HEK293 (cell line): Measurements from ENCODE around the gene WIPF3.
A peak's percentile ranks its signal among the peaks of the same experiment; 100 is the strongest.

Experiments
- HOXD13 ChIP-seq: sonication (generic); formaldehyde crosslinking; IDR thresholded peaks from 2 replicates; pipeline ENCODE4 v1.8.0; 2022; ENCODE audit warnings: missing genetic modification reagents, borderline replicate concordance
- KLF1 ChIP-seq: fragments of 450-650 bp; formaldehyde crosslinking; IDR thresholded peaks from 2 replicates; pipeline ENCODE4 v1.5.1; 2016; ENCODE audit warnings: missing biosample characterization, missing genetic modification characterization
- MEIS1 ChIP-seq: sonication (generic); formaldehyde crosslinking; IDR thresholded peaks from 2 replicates; pipeline ENCODE4 v1.8.1; 2022; ENCODE audit warnings: missing genetic modification reagents, mild to moderate bottlenecking, borderline replicate concordance
- REPIN1 ChIP-seq: fragments of 450-650 bp; formaldehyde crosslinking; IDR thresholded peaks from 2 replicates; pipeline ENCODE4 v1.5.1; 2017; ENCODE audit warnings: missing biosample characterization, missing genetic modification characterization, low read depth
- TRIM28 ChIP-seq: IDR thresholded peaks from 2 replicates; pipeline ENCODE4 v1.6.1; 2011; ENCODE audit warnings: low read length, control low read depth, borderline replicate concordance
- ZBTB1 ChIP-seq: fragments of 450-650 bp; formaldehyde crosslinking; IDR thresholded peaks from 2 replicates; pipeline ENCODE4 v1.5.1; 2016; ENCODE audit warnings: missing biosample characterization, missing genetic modification characterization
- ZBTB21 ChIP-seq: fragments of 450-650 bp; formaldehyde crosslinking; IDR thresholded peaks from 2 replicates; pipeline ENCODE4 v1.5.1; 2017; ENCODE audit warnings: missing biosample characterization, missing genetic modification characterization
- ZNF121 ChIP-seq: fragments of 450-650 bp; formaldehyde crosslinking; IDR thresholded peaks from 2 replicates; pipeline ENCODE4 v1.5.1; 2016; ENCODE audit warnings: missing biosample characterization, missing genetic modification characterization
- ZNF132 ChIP-seq: fragments of 450-650 bp; formaldehyde crosslinking; IDR thresholded peaks from 2 replicates; pipeline ENCODE4 v1.5.1; 2017; ENCODE audit warnings: missing biosample characterization, missing genetic modification characterization, borderline replicate concordance
- ZNF221 ChIP-seq: fragments of 450-650 bp; formaldehyde crosslinking; IDR thresholded peaks from 2 replicates; pipeline ENCODE4 v1.5.1; 2017; ENCODE audit warnings: missing biosample characterization, missing genetic modification characterization, borderline replicate concordance
- ZNF341 ChIP-seq: fragments of 450-650 bp; formaldehyde crosslinking; IDR thresholded peaks from 2 replicates; pipeline ENCODE4; 2016; ENCODE audit warnings: low read depth, missing biosample characterization, missing genetic modification characterization
- ZNF391 ChIP-seq: fragments of 450-650 bp; formaldehyde crosslinking; IDR thresholded peaks from 2 replicates; pipeline ENCODE4 v1.5.1; 2016; ENCODE audit warnings: low read depth, missing biosample characterization, missing genetic modification characterization, borderline replicate concordance
- ZNF416 ChIP-seq: fragments of 450-650 bp; formaldehyde crosslinking; IDR thresholded peaks from 2 replicates; pipeline ENCODE4 v1.5.1; 2016; ENCODE audit warnings: missing biosample characterization, missing genetic modification characterization
- ZNF501 ChIP-seq: fragments of 450-650 bp; formaldehyde crosslinking; IDR thresholded peaks from 2 replicates; pipeline ENCODE4 v1.5.1; 2016; ENCODE audit warnings: missing biosample characterization, missing genetic modification characterization
- ZNF510 ChIP-seq: fragments of 450-650 bp; formaldehyde crosslinking; IDR thresholded peaks from 2 replicates; pipeline ENCODE4 v1.5.1; 2018; ENCODE audit warnings: mild to moderate bottlenecking, missing genetic modification characterization, missing biosample characterization; ENCODE audit not compliant: insufficient replicate concordance
- ZNF521 ChIP-seq: fragments of 450-650 bp; formaldehyde crosslinking; IDR thresholded peaks from 2 replicates; pipeline ENCODE4 v1.5.1; 2017; ENCODE audit warnings: missing biosample characterization, mild to moderate bottlenecking, missing genetic modification characterization
- ZNF555 ChIP-seq: fragments of 450-650 bp; formaldehyde crosslinking; conservative IDR thresholded peaks from 2 replicates; pipeline ENCODE4 v1.5.1; 2017; ENCODE audit warnings: missing biosample characterization, mild to moderate bottlenecking, missing genetic modification characterization, inconsistent platforms
- ZNF596 ChIP-seq: fragments of 450-650 bp; IDR thresholded peaks from 2 replicates; pipeline ENCODE4 v1.5.0; 2018; ENCODE audit warnings: missing biosample characterization, mild to moderate bottlenecking, missing genetic modification characterization, moderate library complexity
- ZNF610 ChIP-seq: fragments of 450-650 bp; formaldehyde crosslinking; IDR thresholded peaks from 2 replicates; pipeline ENCODE4 v1.5.1; 2016; ENCODE audit warnings: missing biosample characterization, missing genetic modification characterization, borderline replicate concordance
- ZNF626 ChIP-seq: fragments of 450-650 bp; sonication (Bioruptor Pico); formaldehyde crosslinking; IDR thresholded peaks from 2 replicates; pipeline ENCODE4 v1.5.1; 2018; ENCODE audit warnings: missing biosample characterization, missing genetic modification characterization, inconsistent platforms
- ZNF76 ChIP-seq: fragments of 450-650 bp; formaldehyde crosslinking; IDR thresholded peaks from 2 replicates; pipeline ENCODE4; 2016; ENCODE audit warnings: low read depth, missing biosample characterization, missing genetic modification characterization, borderline replicate concordance
- ZNF791 ChIP-seq: fragments of 450-650 bp; formaldehyde crosslinking; IDR thresholded peaks from 2 replicates; pipeline ENCODE4 v1.5.1; 2016; ENCODE audit warnings: missing biosample characterization, missing genetic modification characterization
- ZNF843 ChIP-seq: fragments of 450-650 bp; formaldehyde crosslinking; IDR thresholded peaks from 2 replicates; pipeline ENCODE4 v1.5.1; 2016; ENCODE audit warnings: missing biosample characterization, missing genetic modification characterization
- TF ChIP-seq, protein P1 (sequence below): fragments of 450-650 bp; IDR thresholded peaks from 2 replicates; pipeline ENCODE4 v1.5.1; 2018; ENCODE audit warnings: missing biosample characterization, mild to moderate bottlenecking, missing genetic modification characterization
- TF ChIP-seq, protein P2 (sequence below): fragments of 450-650 bp; formaldehyde crosslinking; IDR thresholded peaks from 2 replicates; pipeline ENCODE4 v1.5.1; 2016; ENCODE audit warnings: missing biosample characterization, missing genetic modification characterization
- TF ChIP-seq, protein P3 (sequence below): fragments of 450-650 bp; formaldehyde crosslinking; IDR thresholded peaks from 2 replicates; pipeline ENCODE4 v1.5.1; 2016; ENCODE audit warnings: missing biosample characterization, missing genetic modification characterization
- TF ChIP-seq, protein P4 (sequence below): fragments of 450-650 bp; formaldehyde crosslinking; IDR thresholded peaks from 2 replicates; pipeline ENCODE4 v1.5.0; 2017; ENCODE audit warnings: missing biosample characterization, missing genetic modification characterization, borderline replicate concordance
- TF ChIP-seq, protein P5 (sequence below): fragments of 450-650 bp; formaldehyde crosslinking; IDR thresholded peaks from 2 replicates; pipeline ENCODE4 v1.5.1; 2016; ENCODE audit warnings: missing biosample characterization, missing genetic modification characterization
- TF ChIP-seq, protein P6 (sequence below): fragments of 450-650 bp; formaldehyde crosslinking; IDR thresholded peaks from 2 replicates; pipeline ENCODE4 v1.5.1; 2016; ENCODE audit warnings: missing biosample characterization, missing genetic modification characterization

The WIPF3 gene

DNA sequence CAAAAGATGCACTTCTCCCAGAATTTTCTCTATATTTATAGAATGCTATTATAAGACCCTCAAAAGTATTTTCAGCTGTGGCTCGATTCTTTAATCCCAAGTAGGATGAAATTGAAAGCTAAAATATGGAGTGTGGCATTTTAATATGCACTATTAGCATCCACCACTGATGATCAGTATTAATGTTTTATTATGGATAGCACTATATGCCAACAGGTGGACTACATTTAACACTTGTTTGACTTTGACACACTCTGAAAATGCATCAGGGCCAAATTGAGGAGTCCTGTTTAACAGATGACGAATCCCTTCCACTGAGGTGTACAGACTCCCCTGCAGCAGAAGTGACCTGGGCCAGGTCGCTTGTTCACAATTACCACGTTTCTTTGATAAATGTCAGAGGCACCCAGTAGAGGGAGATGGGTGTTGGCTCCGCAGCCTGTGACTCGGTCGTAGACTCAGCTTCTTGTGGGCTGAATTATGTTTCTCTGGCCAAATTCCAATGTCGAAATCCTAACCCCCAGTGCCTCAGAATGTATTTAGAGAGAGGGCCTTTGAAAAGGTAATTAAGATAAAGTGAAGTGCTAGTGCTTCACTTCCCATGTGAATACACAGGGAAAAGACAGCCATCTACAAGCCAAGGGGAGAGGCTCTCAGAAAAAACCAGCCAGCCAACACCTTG is 48.1 kb downstream of the WIPF3 start (continued):
- TF ChIP-seq, protein P1, sequence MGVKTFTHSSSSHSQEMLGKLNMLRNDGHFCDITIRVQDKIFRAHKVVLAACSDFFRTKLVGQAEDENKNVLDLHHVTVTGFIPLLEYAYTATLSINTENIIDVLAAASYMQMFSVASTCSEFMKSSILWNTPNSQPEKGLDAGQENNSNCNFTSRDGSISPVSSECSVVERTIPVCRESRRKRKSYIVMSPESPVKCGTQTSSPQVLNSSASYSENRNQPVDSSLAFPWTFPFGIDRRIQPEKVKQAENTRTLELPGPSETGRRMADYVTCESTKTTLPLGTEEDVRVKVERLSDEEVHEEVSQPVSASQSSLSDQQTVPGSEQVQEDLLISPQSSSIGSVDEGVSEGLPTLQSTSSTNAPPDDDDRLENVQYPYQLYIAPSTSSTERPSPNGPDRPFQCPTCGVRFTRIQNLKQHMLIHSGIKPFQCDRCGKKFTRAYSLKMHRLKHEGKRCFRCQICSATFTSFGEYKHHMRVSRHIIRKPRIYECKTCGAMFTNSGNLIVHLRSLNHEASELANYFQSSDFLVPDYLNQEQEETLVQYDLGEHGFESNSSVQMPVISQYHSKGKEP (tag by site-specific recombination) = peak; percentile 51; the same call in 1 of the 2 replicates
- TF ChIP-seq MEIS1 (CRISPR knock-in tag) (no peak), ZNF626 (tag by site-specific recombination) (no peak), ZNF76 (tag by site-specific recombination) (no peak), ZNF341 (tag by site-specific recombination) (no peak), ZBTB1 (tag by site-specific recombination) (no peak), REPIN1 (tag by site-specific recombination) (no peak), ZNF791 (no peak), HOXD13 (CRISPR knock-in tag) (no peak), ZNF221 (tag by site-specific recombination) (no peak), ZNF510 (no peak), ZNF521 (tag by site-specific recombination) (no peak), ZNF610 (tag by site-specific recombination) (no peak), ZNF121 (tag by site-specific recombination) (no peak), ZNF416 (tag by site-specific recombination) (no peak), ZNF391 (tag by site-specific recombination) (no peak), ZBTB21 (no peak), ZNF843 (tag by site-specific recombination) (peak; percentile 58), ZNF555 (tag by site-specific recombination) (no peak), ZNF501 (tag by site-specific recombination) (no peak), ZNF596 (tag by site-specific recombination) (peak; percentile 75; the same call in 1 of the 2 replicates), TRIM28 (no peak; the same call in 1 of the 2 replicates), KLF1 (peak; percentile 21; the same call in 1 of the 2 replicates), ZNF132 (tag by site-specific recombination) (no peak)
- TF ChIP-seq, protein P2, sequence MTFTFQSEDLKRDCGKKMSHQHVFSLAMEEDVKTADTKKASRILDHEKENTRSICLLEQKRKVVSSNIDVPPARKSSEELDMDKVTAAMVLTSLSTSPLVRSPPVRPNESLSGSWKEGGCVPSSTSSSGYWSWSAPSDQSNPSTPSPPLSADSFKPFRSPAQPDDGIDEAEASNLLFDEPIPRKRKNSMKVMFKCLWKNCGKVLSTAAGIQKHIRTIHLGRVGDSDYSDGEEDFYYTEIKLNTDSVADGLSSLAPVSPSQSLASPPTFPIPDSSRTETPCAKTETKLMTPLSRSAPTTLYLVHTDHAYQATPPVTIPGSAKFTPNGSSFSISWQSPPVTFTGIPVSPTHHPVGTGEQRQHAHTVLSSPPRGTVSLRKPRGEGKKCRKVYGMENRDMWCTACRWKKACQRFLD (tag by site-specific recombination) = no peak
- TF ChIP-seq, protein P3, sequence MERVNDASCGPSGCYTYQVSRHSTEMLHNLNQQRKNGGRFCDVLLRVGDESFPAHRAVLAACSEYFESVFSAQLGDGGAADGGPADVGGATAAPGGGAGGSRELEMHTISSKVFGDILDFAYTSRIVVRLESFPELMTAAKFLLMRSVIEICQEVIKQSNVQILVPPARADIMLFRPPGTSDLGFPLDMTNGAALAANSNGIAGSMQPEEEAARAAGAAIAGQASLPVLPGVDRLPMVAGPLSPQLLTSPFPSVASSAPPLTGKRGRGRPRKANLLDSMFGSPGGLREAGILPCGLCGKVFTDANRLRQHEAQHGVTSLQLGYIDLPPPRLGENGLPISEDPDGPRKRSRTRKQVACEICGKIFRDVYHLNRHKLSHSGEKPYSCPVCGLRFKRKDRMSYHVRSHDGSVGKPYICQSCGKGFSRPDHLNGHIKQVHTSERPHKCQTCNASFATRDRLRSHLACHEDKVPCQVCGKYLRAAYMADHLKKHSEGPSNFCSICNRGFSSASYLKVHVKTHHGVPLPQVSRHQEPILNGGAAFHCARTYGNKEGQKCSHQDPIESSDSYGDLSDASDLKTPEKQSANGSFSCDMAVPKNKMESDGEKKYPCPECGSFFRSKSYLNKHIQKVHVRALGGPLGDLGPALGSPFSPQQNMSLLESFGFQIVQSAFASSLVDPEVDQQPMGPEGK = peak; percentile 54; the same call in 1 of the 2 replicates
- TF ChIP-seq, protein P4, sequence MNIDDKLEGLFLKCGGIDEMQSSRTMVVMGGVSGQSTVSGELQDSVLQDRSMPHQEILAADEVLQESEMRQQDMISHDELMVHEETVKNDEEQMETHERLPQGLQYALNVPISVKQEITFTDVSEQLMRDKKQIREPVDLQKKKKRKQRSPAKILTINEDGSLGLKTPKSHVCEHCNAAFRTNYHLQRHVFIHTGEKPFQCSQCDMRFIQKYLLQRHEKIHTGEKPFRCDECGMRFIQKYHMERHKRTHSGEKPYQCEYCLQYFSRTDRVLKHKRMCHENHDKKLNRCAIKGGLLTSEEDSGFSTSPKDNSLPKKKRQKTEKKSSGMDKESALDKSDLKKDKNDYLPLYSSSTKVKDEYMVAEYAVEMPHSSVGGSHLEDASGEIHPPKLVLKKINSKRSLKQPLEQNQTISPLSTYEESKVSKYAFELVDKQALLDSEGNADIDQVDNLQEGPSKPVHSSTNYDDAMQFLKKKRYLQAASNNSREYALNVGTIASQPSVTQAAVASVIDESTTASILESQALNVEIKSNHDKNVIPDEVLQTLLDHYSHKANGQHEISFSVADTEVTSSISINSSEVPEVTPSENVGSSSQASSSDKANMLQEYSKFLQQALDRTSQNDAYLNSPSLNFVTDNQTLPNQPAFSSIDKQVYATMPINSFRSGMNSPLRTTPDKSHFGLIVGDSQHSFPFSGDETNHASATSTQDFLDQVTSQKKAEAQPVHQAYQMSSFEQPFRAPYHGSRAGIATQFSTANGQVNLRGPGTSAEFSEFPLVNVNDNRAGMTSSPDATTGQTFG = no peak
- TF ChIP-seq, protein P5, sequence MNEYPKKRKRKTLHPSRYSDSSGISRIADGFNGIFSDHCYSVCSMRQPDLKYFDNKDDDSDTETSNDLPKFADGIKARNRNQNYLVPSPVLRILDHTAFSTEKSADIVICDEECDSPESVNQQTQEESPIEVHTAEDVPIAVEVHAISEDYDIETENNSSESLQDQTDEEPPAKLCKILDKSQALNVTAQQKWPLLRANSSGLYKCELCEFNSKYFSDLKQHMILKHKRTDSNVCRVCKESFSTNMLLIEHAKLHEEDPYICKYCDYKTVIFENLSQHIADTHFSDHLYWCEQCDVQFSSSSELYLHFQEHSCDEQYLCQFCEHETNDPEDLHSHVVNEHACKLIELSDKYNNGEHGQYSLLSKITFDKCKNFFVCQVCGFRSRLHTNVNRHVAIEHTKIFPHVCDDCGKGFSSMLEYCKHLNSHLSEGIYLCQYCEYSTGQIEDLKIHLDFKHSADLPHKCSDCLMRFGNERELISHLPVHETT (tag by site-specific recombination) = no peak
- TF ChIP-seq, protein P6, sequence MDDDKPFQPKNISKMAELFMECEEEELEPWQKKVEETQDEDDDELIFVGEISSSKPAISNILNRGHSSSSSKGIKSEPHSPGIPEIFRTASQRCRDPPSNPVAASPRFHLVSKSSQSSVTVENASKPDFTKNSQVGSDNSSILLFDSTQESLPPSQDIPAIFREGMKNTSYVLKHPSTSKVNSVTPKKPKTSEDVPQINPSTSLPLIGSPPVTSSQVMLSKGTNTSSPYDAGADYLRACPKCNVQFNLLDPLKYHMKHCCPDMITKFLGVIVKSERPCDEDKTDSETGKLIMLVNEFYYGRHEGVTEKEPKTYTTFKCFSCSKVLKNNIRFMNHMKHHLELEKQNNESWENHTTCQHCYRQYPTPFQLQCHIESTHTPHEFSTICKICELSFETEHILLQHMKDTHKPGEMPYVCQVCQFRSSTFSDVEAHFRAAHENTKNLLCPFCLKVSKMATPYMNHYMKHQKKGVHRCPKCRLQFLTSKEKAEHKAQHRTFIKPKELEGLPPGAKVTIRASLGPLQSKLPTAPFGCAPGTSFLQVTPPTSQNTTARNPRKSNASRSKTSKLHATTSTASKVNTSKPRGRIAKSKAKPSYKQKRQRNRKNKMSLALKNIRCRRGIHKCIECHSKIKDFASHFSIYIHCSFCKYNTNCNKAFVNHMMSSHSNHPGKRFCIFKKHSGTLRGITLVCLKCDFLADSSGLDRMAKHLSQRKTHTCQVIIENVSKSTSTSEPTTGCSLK (tag by site-specific recombination) = no peak
